GM10266 (cell line): ENCODE data around the gene FLOT1.
"Not testable (repeated sequence)": the region's sequence is repeated elsewhere in the genome, so short reads cannot be mapped to it uniquely, and the experiment has no call there.

Experiments used
- DNase-seq: peaks from one replicate; pipeline ENCODE4 v3.0.0; 2012; ENCODE audit errors: extremely low spot score
- CTCF ChIP-seq: IDR thresholded peaks from 2 replicates; pipeline ENCODE4 v1.5.1; 2012; ENCODE audit warnings: mild to moderate bottlenecking, low read depth; ENCODE audit not compliant: control insufficient read depth, insufficient read depth; ENCODE audit errors: missing control alignments

Gene FLOT1

DNA sequence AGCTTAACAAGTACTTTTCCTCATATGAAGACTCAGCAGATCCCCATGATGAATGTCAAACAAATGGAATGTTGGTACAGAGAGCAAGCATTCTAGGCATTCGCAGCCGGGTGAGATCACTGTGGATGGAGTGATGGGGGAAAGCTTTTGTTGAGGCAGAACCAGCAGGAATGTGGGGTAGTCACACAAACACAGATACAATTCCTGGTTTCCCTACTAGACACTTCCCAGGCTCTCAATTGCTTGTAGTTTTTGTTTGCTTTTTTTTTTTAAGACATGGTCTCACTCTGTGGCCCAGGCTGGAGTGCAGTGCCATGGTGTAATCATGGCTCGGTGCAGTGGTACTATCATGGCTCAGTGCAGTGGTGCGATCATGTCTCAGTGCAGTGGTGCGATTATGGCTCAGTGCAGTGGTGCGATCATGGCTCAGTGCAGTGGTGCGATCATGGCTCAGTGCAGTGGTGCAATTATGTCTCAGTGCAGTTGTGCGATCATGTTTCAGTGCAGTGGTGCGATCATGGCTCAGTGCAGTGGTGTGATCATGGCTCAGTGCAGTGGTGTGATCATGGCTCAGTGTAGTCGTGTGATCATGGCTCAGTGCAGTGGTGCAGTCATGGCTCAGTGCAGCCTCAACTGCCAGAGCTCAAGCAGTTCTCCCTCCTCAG lies 17.2 kb upstream of the FLOT1 start:
- no peak for DNase-seq
- no peak for TF ChIP-seq CTCF

GRCh38 chr6:30757261-30757904 lies 14.9 kb upstream of the FLOT1 start:
- no peak for TF ChIP-seq CTCF
- DNase-seq = no peak

- not testable (repeated sequence) for DNase-seq
These were observed 14.0 kb upstream of the FLOT1 start for GRCh38 chr6:30756405-30757003.

- no peak for DNase-seq
- TF ChIP-seq CTCF = no peak
These were observed 12.1 kb upstream of the FLOT1 start for GRCh38 chr6:30754631-30755030.

GRCh38 chr6:30752157-30752927 lies 9.9 kb upstream of the FLOT1 start:
- no peak for TF ChIP-seq CTCF
- DNase-seq = no peak

DNA sequence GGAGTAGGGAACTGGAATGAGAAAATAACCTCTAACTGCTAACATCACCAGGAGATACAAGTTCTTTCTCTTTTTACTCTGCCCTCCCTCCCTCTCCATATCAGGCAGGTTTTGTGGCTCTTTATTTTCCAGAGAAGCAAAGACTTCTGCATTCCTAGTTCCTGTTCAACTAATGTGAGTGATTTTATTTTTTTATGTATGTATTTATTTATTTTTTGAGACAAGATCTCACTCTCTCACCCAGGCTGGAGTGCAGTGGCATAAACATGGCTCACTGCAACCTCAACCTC lies 7.8 kb upstream of the FLOT1 start:
- DNase-seq = no peak
- TF ChIP-seq CTCF = no peak

DNA sequence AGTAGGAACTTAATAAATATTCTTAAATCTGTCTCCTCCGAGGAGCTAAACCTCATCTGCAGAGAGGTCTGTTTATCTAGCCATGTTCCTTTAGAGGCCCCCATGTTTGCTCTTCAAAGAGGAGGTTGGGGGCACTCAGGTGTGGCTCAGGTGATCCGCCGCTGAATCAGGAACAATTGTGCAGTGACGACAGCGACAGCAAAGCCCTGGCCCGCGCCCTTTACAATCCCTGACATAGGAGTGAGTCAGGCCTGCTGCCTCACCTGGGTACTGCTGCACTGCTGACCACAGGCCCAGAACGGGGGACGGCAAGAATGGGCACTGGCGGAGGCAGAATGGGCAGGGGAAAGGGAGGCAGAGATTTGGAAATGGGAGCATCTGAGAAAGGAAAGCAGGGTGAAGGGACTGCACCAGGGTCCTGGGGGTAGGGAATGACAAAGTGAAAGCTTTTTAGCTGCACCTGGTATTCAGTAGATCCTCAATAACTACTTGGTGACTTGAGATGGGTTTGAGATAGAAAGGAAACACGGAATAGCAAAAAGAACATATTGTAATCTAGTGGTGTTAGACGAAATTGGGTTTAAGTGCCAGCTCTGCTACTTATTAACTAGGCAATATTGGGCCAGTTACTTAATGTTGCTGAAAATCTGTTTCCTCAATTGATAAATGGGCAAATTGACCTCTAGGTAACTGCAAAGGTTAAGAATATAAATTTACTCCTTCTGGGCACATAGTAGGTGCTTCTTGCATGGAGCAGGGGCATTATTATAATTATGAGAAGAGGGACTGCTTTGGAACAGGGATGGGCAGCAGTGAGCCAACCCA lies 7.3 kb upstream of the FLOT1 start:
- TF ChIP-seq CTCF = no peak
- DNase-seq = no peak
